SK-N-SH (cell line): Measurements from ENCODE around the gene RBBP5. TPM values are rescaled to one million over a fixed set of nuclear protein-coding genes. Genes with fewer than 3 reads are reported as not detected.

Experiments
- CTCF ChIA-PET: fragments of 300-600, 350-600 bp; formaldehyde crosslinking; extraction: SDS; loops from one replicate; lab custom pipeline; 2021; lab: Yijun Ruan, JAX
- POLR2A ChIA-PET: fragments of 350-600 bp; sonication (Branson Sonifier 250); formaldehyde crosslinking; extraction: SDS; loops from one replicate; lab custom pipeline; 2020; ENCODE audit warnings: antibody characterized with exemption, inconsistent platforms; lab: Yijun Ruan, JAX
- DNase-seq: peaks from one replicate; pipeline ENCODE4 v3.0.0; 2012
- H2AFZ ChIP-seq: fragments of 200-600 bp; sonication (generic); 2 replicates; pipeline ENCODE4 v1.8.1; 2016; ENCODE audit warnings: antibody characterized with exemption, mild to moderate bottlenecking, low read depth
- H3F3A ChIP-seq: fragments of 200-600 bp; sonication (generic); replicated peaks from 2 replicates; pipeline ENCODE3; 2016; ENCODE audit warnings: antibody characterized with exemption, mild to moderate bottlenecking; ENCODE audit not compliant: insufficient read depth
- H3K27ac ChIP-seq, 2 experiments: fragments of 200-500 bp in 1 of 2; fragments of 200-600 bp in 1 of 2; sonication (Bioruptor generic) in 1 of 2; sonication (generic), shearing (Covaris generic) in 1 of 2; 2 replicates each; pipeline versions ENCODE4 v1.5.1 to v1.6.1; 2014 to 2016; ENCODE audit warnings: low read depth in 2 of 2, inconsistent platforms in 1 of 2, low read length in 1 of 2, mild to moderate bottlenecking in 1 of 2, mixed read lengths in 1 of 2
- H3K27me3 ChIP-seq: fragments of 200-600 bp; sonication (generic), shearing (Covaris generic); 2 replicates; pipeline ENCODE4 v1.6.1; 2016; ENCODE audit warnings: mixed run types; ENCODE audit not compliant: insufficient read depth
- H3K36me3 ChIP-seq, 2 experiments: fragments of 200-500 bp in 1 of 2; fragments of 200-600 bp in 1 of 2; sonication (Bioruptor generic) in 1 of 2; sonication (generic) in 1 of 2; replicated peaks in 1 of 2; 2 replicates each; pipeline versions ENCODE3 to v1.5.1; 2014 to 2016; ENCODE audit warnings: low read length in 1 of 2, mild to moderate bottlenecking in 1 of 2; ENCODE audit not compliant: insufficient read depth in 2 of 2, control insufficient read depth in 1 of 2
- H3K4me1 ChIP-seq, 2 experiments: fragments of 200-500 bp in 1 of 2; fragments of 200-600 bp in 1 of 2; sonication (Bioruptor generic) in 1 of 2; sonication (generic), shearing (Covaris generic) in 1 of 2; 2 replicates each; pipeline versions ENCODE4 v1.5.1 to v1.6.1; 2014 to 2016; ENCODE audit warnings: low read depth in 1 of 2, low read length in 1 of 2, mixed run types in 1 of 2; ENCODE audit not compliant: insufficient read depth in 2 of 2, control insufficient read depth in 1 of 2
- H3K4me2 ChIP-seq: fragments of 200-600 bp; sonication (generic), shearing (Covaris generic); 2 replicates; pipeline ENCODE4 v1.6.1; 2017; ENCODE audit warnings: mixed run types
- H3K4me3 ChIP-seq, 2 experiments: fragments of 200-500 bp in 1 of 2; fragments of 200-600 bp in 1 of 2; sonication (Bioruptor generic) in 1 of 2; sonication (generic), shearing (Covaris generic) in 1 of 2; 2 replicates each; pipeline versions ENCODE4 v1.5.1 to v1.8.1; 2014 to 2016; ENCODE audit warnings: low read depth in 2 of 2, inconsistent platforms in 1 of 2, low read length in 1 of 2, mild to moderate bottlenecking in 1 of 2, mixed read lengths in 1 of 2, moderate library complexity in 1 of 2
- H3K79me2 ChIP-seq: fragments of 200-600 bp; sonication (generic); 2 replicates; pipeline ENCODE4 v1.8.1; 2017; ENCODE audit warnings: mild to moderate bottlenecking; ENCODE audit not compliant: insufficient read depth
- H3K9ac ChIP-seq: fragments of 200-600 bp; sonication (generic); 2 replicates; pipeline ENCODE4 v1.6.1; 2017; ENCODE audit warnings: mixed run types
- H3K9me2 ChIP-seq: fragments of 200-600 bp; sonication (generic); 2 replicates; pipeline ENCODE4 v1.6.1; 2017; ENCODE audit warnings: mixed run types
- H3K9me3 ChIP-seq: fragments of 200-600 bp; sonication (generic); 2 replicates; pipeline ENCODE4 v1.6.1; 2017; ENCODE audit warnings: mixed run types, mild to moderate bottlenecking, moderate library complexity
- H4K20me1 ChIP-seq: fragments of 200-600 bp; sonication (generic); 2 replicates; pipeline ENCODE4 v1.6.1; 2017; ENCODE audit warnings: mild to moderate bottlenecking, mixed run types; ENCODE audit not compliant: insufficient read depth
- CTCF ChIP-seq: fragments of 200-600 bp; sonication (generic); IDR thresholded peaks from 2 replicates; pipeline ENCODE4 v1.6.1; 2017; ENCODE audit warnings: antibody characterized with exemption, mild to moderate bottlenecking, moderate library complexity
- EP300 ChIP-seq, 2 experiments: IDR thresholded peaks; 2 replicates each; pipeline versions ENCODE4 v1.4.0 to v1.6.1; 2012; ENCODE audit warnings: borderline replicate concordance in 1 of 2, low read depth in 1 of 2, low read length in 1 of 2
- EZH2phosphoT487 ChIP-seq: fragments of 200-600 bp; sonication (generic); IDR thresholded peaks from 2 replicates; pipeline ENCODE4 v1.6.1; 2017; ENCODE audit warnings: low read depth, mixed run types, mild to moderate bottlenecking, antibody characterized with exemption, moderate library complexity, borderline replicate concordance
- FOXJ3 ChIP-seq: sonication (generic); formaldehyde crosslinking; IDR thresholded peaks from 2 replicates; pipeline ENCODE4 v1.5.1; 2020; ENCODE audit warnings: mild to moderate bottlenecking, missing genetic modification reagents
- FOXM1 ChIP-seq: IDR thresholded peaks from 2 replicates; pipeline ENCODE4 v1.4.0; 2012; ENCODE audit warnings: low read depth, mild to moderate bottlenecking
- IRF3 ChIP-seq: fragments of 150-350 bp; IDR thresholded peaks from 2 replicates; pipeline ENCODE4 v1.6.1; 2016; ENCODE audit warnings: mild to moderate bottlenecking, low read depth, low read length
- JUND ChIP-seq: IDR thresholded peaks from 2 replicates; pipeline ENCODE4 v1.4.0; 2012
- MEF2A ChIP-seq: IDR thresholded peaks from 2 replicates; pipeline ENCODE4 v1.4.0; 2012; ENCODE audit warnings: low read depth, borderline replicate concordance
- NFIC ChIP-seq: IDR thresholded peaks from 2 replicates; pipeline ENCODE4 v1.4.0; 2012; ENCODE audit warnings: borderline replicate concordance
- NRF1 ChIP-seq: IDR thresholded peaks from 2 replicates; pipeline ENCODE4 v1.6.1; 2012; ENCODE audit warnings: low read depth, mild to moderate bottlenecking, low read length
- PBX3 ChIP-seq: IDR thresholded peaks from 2 replicates; pipeline ENCODE4; 2012
- POLR2AphosphoS5 ChIP-seq: IDR thresholded peaks from 2 replicates; pipeline ENCODE4 v1.6.1; 2012; ENCODE audit warnings: low read depth, low read length
- RCOR1 ChIP-seq: fragments of 150-350 bp; IDR thresholded peaks from 2 replicates; pipeline ENCODE4 v1.6.1; 2017; ENCODE audit warnings: antibody characterized with exemption, low read length
- RFX5 ChIP-seq: IDR thresholded peaks from 2 replicates; pipeline ENCODE4 v1.6.1; 2012; ENCODE audit warnings: mild to moderate bottlenecking, improper control_type of control experiment, low read length
- SIN3A ChIP-seq: IDR thresholded peaks from 2 replicates; pipeline ENCODE4 v1.6.1; 2012; ENCODE audit warnings: low read depth, mild to moderate bottlenecking, low read length, moderate library complexity, borderline replicate concordance
- SMC3 ChIP-seq: IDR thresholded peaks from 2 replicates; pipeline ENCODE4 v1.6.1; 2012; ENCODE audit warnings: low read depth, low read length, improper control_type of control experiment
- TAF1 ChIP-seq: IDR thresholded peaks from 2 replicates; pipeline ENCODE4 v1.6.1; 2012; ENCODE audit warnings: low read depth, mild to moderate bottlenecking, low read length, moderate library complexity, borderline replicate concordance
- TCF12 ChIP-seq: IDR thresholded peaks from 2 replicates; pipeline ENCODE4 v1.4.0; 2012
- USF1 ChIP-seq: IDR thresholded peaks from 2 replicates; pipeline ENCODE4 v1.4.0; 2012; ENCODE audit warnings: low read depth, borderline replicate concordance
- whole genome bisulfite sequencing: methylation state at CpG from one replicate; pipeline ENCODE4 v1.1.6; 2017; ENCODE audit warnings: low lambda C conversion rate; 5-methylcytosine and 5-hydroxymethylcytosine counted together
- polyA plus RNA-seq, 3 experiments: library from polyadenylated mRNA; depleted of rRNA; stranded (reverse); fragments of >200 nt; gene quantifications; 2 replicates each; pipeline ENCODE4 v1.2.3, GENCODE V29; 2012

The RBBP5 gene
- polyA plus RNA-seq, 1 of the 3 experiments (the other 2 are of a cell fraction): 5.7 TPM

DNA sequence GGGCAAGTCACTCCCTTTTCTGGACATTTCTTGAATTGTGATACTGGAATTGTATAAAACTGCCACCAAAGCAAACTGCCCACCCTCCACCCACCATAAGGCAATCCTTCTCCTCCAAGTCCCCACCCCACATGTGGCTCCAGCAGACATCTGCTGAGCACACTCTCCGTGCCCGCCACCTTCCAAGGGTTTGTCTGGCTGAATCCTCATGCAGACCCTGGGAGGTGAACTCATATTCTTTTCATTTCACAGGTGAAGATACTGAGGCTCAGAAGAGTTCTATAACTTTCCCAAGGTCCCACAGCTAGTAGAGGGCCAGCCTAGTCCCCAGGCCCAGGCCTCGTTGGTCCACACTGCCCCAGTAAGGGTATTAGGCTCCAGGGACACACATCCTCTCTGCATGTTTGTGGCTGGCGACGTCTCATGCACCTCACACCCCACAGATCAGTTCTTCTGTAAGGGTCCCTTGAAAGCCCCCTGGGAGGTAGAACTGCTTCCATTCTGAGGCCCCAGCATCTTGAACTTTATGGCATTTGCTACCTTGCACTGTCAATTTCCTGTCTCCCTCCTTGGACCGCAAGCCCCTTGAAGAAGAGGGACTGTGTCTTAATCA, 64.7 kb downstream of the RBBP5 start:
- ChIA-PET CTCF (interaction anchor here (1.1 to 18.8 kb wide), 3 partner anchors 18 to 199 kb away, joined by 3 to 756 read pairs (median 7); no protein-coding TSS in a partner anchor), POLR2A (no interaction called here)
- Histone ChIP-seq H3K27me3 (no peaks in the 10 kb centered on the region; the same call in 1 of the 2 replicates), H2AFZ (no peak overlapping the region), H3K4me2 (no peak overlapping the region), H3K27ac (no peak overlapping the region), H3F3A (no peaks in the 10 kb centered on the region), H3K9me3 (no peaks in the 10 kb centered on the region), H3K79me2 (no peaks in the 10 kb centered on the region), H4K20me1 (no peaks in the 10 kb centered on the region), H3K9me2 (no peaks in the 10 kb centered on the region), H3K9ac (no peak overlapping the region), H3K4me1 (peaks cover 0 to 5% of the 10 kb centered on the region in 2 experiments; a peak in 1 of 4 replicates), H3K36me3 (no peaks in the 10 kb centered on the region), H3K4me3 (no peak overlapping the region)
- WGBS: 74% methylated on average over 6 of the region's 6 CpGs
- DNase-seq: no peak
- TF ChIP-seq TAF1 (no peak), NRF1 (no peak), EP300 (IDR thresholded peaks at IDR 0.05; ENCODE audit: borderline replicate concordance in 1 of 2, low read depth in 1 of 2, low read length in 1 of 2) (no peak), NFIC (no peak), FOXJ3 (CRISPR knock-in tag) (no peak), SIN3A (no peak), CTCF (no peak), MEF2A (no peak), POLR2AphosphoS5 (no peak), RFX5 (no peak), IRF3 (no peak)

DNA sequence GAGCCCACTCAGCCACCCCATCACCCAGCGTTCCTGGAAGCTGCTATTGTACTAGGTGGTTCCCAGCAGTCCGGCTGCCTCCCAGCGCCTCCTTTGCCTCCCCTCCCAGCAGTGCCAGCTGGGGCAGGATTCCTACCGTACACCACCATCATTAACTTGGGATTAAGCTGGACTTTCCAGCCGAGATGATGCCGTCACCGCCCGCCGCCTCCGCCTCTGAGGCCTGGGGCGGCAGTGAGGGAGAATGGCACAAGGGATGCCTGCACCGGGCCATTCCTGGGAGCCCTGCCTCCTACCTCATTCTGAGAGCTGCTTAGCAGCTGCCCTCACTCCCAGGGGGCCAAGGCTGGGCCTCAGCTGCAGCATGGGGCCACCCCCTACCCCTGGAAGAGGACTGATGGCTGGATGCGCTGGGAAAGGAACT, 65.6 kb downstream of the RBBP5 start:
- Histone ChIP-seq H4K20me1 (no peaks in the 10 kb centered on the region), H3F3A (no peaks in the 10 kb centered on the region), H3K79me2 (no peaks in the 10 kb centered on the region), H3K9ac (no peak overlapping the region), H3K4me2 (no peak overlapping the region), H3K4me1 (no peaks in the 10 kb centered on the region), H3K27me3 (peaks cover 4% of the 10 kb centered on the region), H3K27ac (no peak overlapping the region), H2AFZ (no peak overlapping the region), H3K36me3 (no peaks in the 10 kb centered on the region), H3K9me2 (no peaks in the 10 kb centered on the region), H3K4me3 (no peak overlapping the region), H3K9me3 (no peaks in the 10 kb centered on the region)
- ChIA-PET CTCF (interaction anchor here (0.9 to 18.8 kb wide), 6 partner anchors 10 to 490 kb away, joined by 3 to 756 read pairs (median 6); no protein-coding TSS in a partner anchor), POLR2A (no interaction called here)
- no peak for DNase-seq
- 72% methylated on average over 6 of the region's 13 CpGs for WGBS
- TF ChIP-seq TAF1: no peak
- TF ChIP-seq CTCF: no peak
- no peak for TF ChIP-seq RCOR1
- TF ChIP-seq JUND: no peak
- no peak for TF ChIP-seq TCF12
- TF ChIP-seq RFX5: no peak
- no peak for TF ChIP-seq FOXM1
- TF ChIP-seq IRF3: no peak
- no peak for TF ChIP-seq PBX3
- TF ChIP-seq USF1: no peak
- TF ChIP-seq EZH2phosphoT487: no peak
- no peak for TF ChIP-seq SMC3
